Fibroblast of lung (primary cell): ENCODE measurements around the gene PTDSS2.

Experiments used
- CTCF ChIP-seq, 2 donors: IDR thresholded peaks in 1 of 2; conservative IDR thresholded peaks in 1 of 2; 1 replicate in 1 of 2; 2 replicates in 1 of 2; pipeline ENCODE4 v1.5.1; 2011 to 2012; ENCODE audit warnings: low read length in 2 of 2, control low read depth in 1 of 2, inconsistent platforms in 1 of 2, low read depth in 1 of 2, mild to moderate bottlenecking in 1 of 2
- EZH2 ChIP-seq: IDR thresholded peaks from 2 replicates; pipeline ENCODE4 v1.5.1; 2012; ENCODE audit warnings: low read length, control low read depth, mild to moderate bottlenecking; ENCODE audit errors: missing control alignments

- TF ChIP-seq CTCF (conservative IDR thresholded peaks at IDR 0.05 in 1 of 2, IDR thresholded peaks at IDR 0.05 in 1 of 2; ENCODE audit: low read depth in 1 of 2, low read length in 2 of 2) = no peak
- TF ChIP-seq EZH2 = no peak
Measured at GRCh38 chr11:529728-530411, 79.8 kb downstream of the PTDSS2 start.
